Astrocyte of the cerebellum (primary cell): ENCODE results near the gene SERPING1.

Experiments used
- DNase-seq: peaks from one replicate; pipeline ENCODE4 v3.0.0-alpha.2; 2011; ENCODE audit warnings: low read depth
- H3K4me3 ChIP-seq: 2 replicates; pipeline ENCODE4 v1.5.1; 2011; ENCODE audit warnings: mild to moderate bottlenecking, low read depth, low read length, moderate library complexity
- in situ Hi-C: cut with HindIII; loops from 2 replicates; pipeline ENCODE4 v1.10.0; 2017; ENCODE audit warnings: low sequenced_read_pairs
- TF ChIP-seq, protein P1 (sequence below): IDR thresholded peaks from 2 replicates; pipeline ENCODE4 v1.5.1; 2012; ENCODE audit warnings: low read length, low read depth, moderate library complexity, mild to moderate bottlenecking; ENCODE audit errors: missing control alignments

The SERPING1 gene

DNA sequence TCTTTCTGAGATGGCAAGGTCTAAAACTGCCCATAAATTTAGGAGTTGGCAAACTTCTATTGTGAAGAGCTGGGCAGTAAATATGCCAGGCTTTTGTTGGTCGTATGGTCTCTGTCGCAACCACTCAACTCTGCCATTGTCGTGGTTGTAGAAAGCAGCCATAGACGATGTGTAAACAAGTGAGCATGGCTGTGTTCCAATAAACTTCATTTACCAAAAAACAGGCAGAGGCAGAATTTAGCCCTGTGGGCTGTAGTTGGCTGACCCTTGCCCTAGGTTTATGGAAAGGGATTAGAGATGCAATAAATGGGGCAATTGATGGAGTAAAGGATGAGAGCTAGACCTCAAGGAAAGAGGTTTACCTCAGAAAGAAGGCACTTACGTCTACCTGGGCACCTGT, 34.6 kb downstream of the SERPING1 start:
- in situ Hi-C loops: no loop called here
- no peak overlapping the region for H3K4me3 ChIP-seq
- no peak for DNase-seq
- TF ChIP-seq, protein P1, sequence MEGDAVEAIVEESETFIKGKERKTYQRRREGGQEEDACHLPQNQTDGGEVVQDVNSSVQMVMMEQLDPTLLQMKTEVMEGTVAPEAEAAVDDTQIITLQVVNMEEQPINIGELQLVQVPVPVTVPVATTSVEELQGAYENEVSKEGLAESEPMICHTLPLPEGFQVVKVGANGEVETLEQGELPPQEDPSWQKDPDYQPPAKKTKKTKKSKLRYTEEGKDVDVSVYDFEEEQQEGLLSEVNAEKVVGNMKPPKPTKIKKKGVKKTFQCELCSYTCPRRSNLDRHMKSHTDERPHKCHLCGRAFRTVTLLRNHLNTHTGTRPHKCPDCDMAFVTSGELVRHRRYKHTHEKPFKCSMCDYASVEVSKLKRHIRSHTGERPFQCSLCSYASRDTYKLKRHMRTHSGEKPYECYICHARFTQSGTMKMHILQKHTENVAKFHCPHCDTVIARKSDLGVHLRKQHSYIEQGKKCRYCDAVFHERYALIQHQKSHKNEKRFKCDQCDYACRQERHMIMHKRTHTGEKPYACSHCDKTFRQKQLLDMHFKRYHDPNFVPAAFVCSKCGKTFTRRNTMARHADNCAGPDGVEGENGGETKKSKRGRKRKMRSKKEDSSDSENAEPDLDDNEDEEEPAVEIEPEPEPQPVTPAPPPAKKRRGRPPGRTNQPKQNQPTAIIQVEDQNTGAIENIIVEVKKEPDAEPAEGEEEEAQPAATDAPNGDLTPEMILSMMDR: no peak

DNA sequence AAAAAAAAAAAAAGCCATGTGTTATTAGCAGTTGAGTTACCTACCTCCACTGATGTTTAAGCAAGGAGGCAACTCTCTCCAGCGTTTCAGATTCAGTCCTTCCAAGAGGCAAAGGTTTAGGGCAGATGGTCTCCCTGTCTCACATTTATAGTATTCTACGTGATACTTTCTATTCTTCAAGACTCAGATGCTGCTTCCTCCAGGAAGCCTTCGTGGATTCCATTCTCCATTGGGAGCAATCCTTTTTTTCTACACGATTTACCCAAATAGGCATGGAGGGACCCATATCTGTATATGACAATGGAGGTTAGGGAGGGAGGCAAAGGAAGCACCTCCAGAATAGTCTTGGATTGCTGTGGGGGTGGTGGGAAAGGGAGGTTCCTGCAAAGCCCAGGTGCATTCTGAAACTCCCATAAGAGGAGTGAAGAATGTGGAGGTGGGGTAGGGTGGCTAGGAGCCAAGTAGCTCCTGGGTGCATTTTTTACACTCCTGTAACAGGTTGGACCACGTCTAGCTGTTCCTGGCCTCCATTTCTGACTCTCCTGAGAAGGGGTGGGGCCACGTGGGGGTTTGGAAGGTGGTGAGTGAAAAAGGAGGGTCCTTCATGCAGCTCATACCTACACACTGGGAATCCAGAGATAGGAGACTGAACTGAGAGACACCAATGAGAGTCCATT, 36.0 kb downstream of the SERPING1 start:
- H3K4me3 ChIP-seq: no peak overlapping the region
- TF ChIP-seq, protein P1: no peak
- in situ Hi-C loops: no loop called here
- DNase-seq: no peak

DNA sequence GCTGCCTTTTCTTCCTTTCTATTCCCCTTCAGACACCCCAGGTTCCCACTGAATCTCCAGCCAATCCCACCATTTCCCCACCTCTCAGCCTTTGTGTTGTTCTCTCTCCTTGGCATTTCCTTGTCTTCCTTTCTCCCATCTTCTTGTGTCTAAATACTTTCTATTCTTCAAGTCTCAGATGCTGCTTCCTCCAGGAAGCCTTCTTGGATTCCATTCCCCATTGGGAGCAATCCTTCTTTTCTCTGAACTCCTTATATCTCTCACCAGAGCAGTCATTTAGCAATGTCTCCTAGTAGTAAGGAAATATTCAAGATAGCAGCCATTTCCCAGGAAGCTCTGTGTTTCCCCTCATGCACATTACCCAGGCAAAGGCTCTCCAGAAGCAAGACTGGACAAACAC, 36.8 kb downstream of the SERPING1 start:
- no peak overlapping the region for H3K4me3 ChIP-seq
- no peak for DNase-seq
- in situ Hi-C loops: no loop called here
- TF ChIP-seq, protein P1: no peak

DNA sequence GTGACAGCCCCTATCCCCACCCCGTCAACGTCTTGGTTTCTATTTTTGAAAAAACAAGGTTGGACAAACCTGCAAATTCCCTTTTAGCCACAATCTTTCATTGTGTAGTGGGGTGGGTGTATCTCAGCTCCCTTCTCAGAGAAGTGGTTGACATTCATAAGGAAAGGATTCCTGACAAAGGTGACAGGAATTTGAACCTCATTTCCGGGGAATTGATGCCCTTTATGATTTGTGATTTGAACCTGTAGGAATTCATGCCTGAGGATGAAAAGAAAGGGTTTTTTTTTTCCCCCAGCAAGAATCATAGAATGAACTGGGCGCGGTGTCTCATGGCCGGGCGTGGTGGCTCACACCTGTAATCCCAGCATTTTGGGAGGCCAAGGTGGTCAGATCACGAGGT, 37.8 kb downstream of the SERPING1 start:
- in situ Hi-C loops: no loop called here
- H3K4me3 ChIP-seq: no peak overlapping the region
- DNase-seq: no peak
- TF ChIP-seq, protein P1: no peak

DNA sequence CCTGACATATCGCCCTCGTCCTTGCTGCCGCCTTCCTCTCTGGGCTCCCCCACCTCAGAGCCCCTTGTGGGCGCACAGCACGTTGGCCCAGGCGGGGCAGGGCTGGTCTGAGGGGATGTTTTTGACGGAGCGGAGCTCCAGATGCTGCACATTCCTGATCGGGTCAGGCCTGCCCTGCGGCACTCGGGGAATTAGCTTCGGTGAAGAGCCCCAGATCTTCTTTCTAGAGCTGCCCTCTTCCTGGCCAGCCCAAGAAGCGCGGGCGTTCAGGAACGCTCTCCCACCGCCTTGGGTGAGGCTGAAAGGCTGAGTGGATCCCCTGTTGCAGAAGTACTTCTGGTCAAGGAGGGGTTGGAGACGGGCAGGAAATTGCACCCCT, 40.1 kb downstream of the SERPING1 start:
- peak overlapping the region; percentile 99 for H3K4me3 ChIP-seq
- no peak for DNase-seq
- TF ChIP-seq, protein P1: no peak
- in situ Hi-C loops: no loop called here

DNA sequence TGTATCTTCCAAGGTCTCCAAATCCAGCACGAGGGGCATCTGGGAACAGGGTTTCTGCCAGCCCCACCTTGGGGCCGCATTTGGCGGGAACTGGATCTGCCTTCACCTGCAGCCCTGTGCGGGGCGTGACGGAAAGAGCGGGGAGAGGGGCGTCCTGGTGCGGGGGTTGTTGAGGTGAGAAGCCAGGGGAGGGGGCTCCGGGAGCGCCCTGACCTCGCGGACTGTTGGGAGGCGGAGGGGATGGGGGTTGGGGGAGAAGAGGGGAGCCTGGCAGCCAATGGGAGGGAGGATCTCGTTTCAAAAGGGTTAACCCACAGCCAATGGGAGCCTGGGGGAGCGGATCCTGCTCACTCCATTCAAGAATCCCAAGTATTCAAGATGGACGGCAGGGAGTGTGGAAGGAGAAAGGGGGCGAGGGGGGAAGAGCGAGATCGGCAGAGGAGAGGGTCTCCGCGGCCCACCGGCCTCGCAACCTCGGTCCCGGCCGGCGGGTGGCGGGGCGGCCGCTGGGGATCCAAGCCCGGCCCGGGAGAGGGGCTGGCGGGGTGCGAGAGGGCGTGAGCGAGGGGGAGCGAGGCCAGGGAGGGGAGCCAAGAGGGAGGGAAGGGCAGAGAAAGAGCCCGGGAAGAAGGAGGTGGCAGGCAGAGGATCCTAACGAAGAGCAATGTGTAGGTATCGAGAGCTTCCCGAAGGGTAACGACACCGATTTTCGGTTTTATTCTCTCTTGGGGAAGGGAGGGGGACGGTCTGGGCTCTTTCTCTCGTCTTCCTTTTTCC, 40.7 kb downstream of the SERPING1 start:
- H3K4me3 ChIP-seq: peak overlapping the region; percentile 99
- in situ Hi-C loops: no loop called here
- TF ChIP-seq, protein P1: no peak
- DNase-seq: peak; percentile 76
